Neural cell (in vitro differentiated cells): ENCODE data around the gene STPG4. TPM values are rescaled to one million over a fixed set of nuclear protein-coding genes. Genes with fewer than 3 reads are reported as not detected.
"Not testable (repeated sequence)": the region's sequence is repeated elsewhere in the genome, so short reads cannot be mapped to it uniquely, and the experiment has no call there.

Source experiments
- H2AFZ ChIP-seq: fragments of 200-600, 300-800 bp; sonication (generic), shearing (Covaris generic); 2 replicates; pipeline ENCODE4 v1.6.0; 2014; ENCODE audit warnings: low read depth, mild to moderate bottlenecking, antibody characterized with exemption, low read length, moderate library complexity
- H3F3A ChIP-seq: fragments of 200-600 bp; shearing (Covaris generic); 2 replicates; pipeline ENCODE4 v1.6.1; 2016; ENCODE audit warnings: mild to moderate bottlenecking, moderate library complexity, mixed read lengths, antibody characterized with exemption, low read length; ENCODE audit not compliant: insufficient read depth, poor library complexity, severe bottlenecking
- H3K27ac ChIP-seq: fragments of 200-600, 300-800 bp; sonication (generic), shearing (Covaris generic); 2 replicates; pipeline ENCODE4 v1.5.1; 2014; ENCODE audit warnings: mild to moderate bottlenecking, low read length, moderate library complexity
- H3K27me3 ChIP-seq: fragments of 300-800, 200-600 bp; sonication (generic), shearing (Covaris generic); 2 replicates; pipeline ENCODE4 v1.6.0; 2014; ENCODE audit warnings: mild to moderate bottlenecking, low read depth, low read length, moderate library complexity; ENCODE audit not compliant: insufficient read depth
- H3K36me3 ChIP-seq: fragments of 300-800, 200-600 bp; sonication (generic), shearing (Covaris generic); 2 replicates; pipeline ENCODE4 v1.5.1; 2014; ENCODE audit warnings: mild to moderate bottlenecking, antibody characterized with exemption, low read length, moderate library complexity; ENCODE audit not compliant: insufficient read depth
- H3K4me2 ChIP-seq: fragments of 300-800, 200-600 bp; sonication (generic), shearing (Covaris generic); 2 replicates; pipeline ENCODE4 v1.6.0; 2014; ENCODE audit warnings: mild to moderate bottlenecking, low read length
- H3K4me3 ChIP-seq: fragments of 300-800, 200-600 bp; sonication (generic), shearing (Covaris generic); 2 replicates; pipeline ENCODE4 v1.5.1; 2014; ENCODE audit warnings: mild to moderate bottlenecking, low read length, moderate library complexity
- H3K79me2 ChIP-seq: fragments of 200-600 bp; shearing (Covaris generic); replicated peaks from 2 replicates; pipeline ENCODE4 v1.6.0; 2014; ENCODE audit warnings: mild to moderate bottlenecking, low read length, moderate library complexity; ENCODE audit not compliant: insufficient read depth
- H3K9ac ChIP-seq: fragments of 300-800, 200-600 bp; sonication (generic), shearing (Covaris generic); 2 replicates; pipeline ENCODE4 v1.6.1; 2016; ENCODE audit warnings: mild to moderate bottlenecking, low read length, mixed read lengths
- H3K9me2 ChIP-seq: fragments of 200-600 bp; shearing (Covaris generic); 2 replicates; pipeline ENCODE4 v1.6.1; 2016; ENCODE audit warnings: mild to moderate bottlenecking, low read length, mixed read lengths; ENCODE audit not compliant: insufficient read depth
- H3K9me3 ChIP-seq: fragments of 200-600, 300-800 bp; sonication (generic), shearing (Covaris generic); 2 replicates; pipeline ENCODE4 v1.6.1; 2016; ENCODE audit warnings: mild to moderate bottlenecking, mixed run types, low read length, moderate library complexity, mixed read lengths
- H4K20me1 ChIP-seq: fragments of 200-600 bp; shearing (Covaris generic); 2 replicates; pipeline ENCODE4 v1.6.1; 2016; ENCODE audit warnings: mild to moderate bottlenecking, mixed run types; ENCODE audit not compliant: insufficient read depth
- CTCF ChIP-seq: fragments of 450-650 bp; IDR thresholded peaks from 2 replicates; pipeline ENCODE4 v1.5.1; 2014; ENCODE audit warnings: antibody characterized with exemption, mild to moderate bottlenecking, moderate library complexity; ENCODE audit not compliant: poor library complexity, severe bottlenecking
- EP300 ChIP-seq: fragments of 450-650 bp; conservative IDR thresholded peaks from 2 replicates; pipeline ENCODE4 v1.6.1; 2014; ENCODE audit warnings: antibody characterized with exemption, mild to moderate bottlenecking, moderate library complexity; ENCODE audit not compliant: poor library complexity, severe bottlenecking
- EZH2 ChIP-seq: fragments of 200-600, 300-800 bp; shearing (Covaris generic), sonication (generic); IDR thresholded peaks from 2 replicates; pipeline ENCODE4 v1.6.1; 2014; ENCODE audit warnings: antibody characterized with exemption, low read length, borderline replicate concordance, mild to moderate bottlenecking; ENCODE audit not compliant: insufficient read depth, poor library complexity, severe bottlenecking
- MXI1 ChIP-seq: fragments of 450-650 bp; conservative IDR thresholded peaks from 2 replicates; pipeline ENCODE4 v1.6.1; 2014; ENCODE audit warnings: antibody characterized with exemption, mild to moderate bottlenecking; ENCODE audit not compliant: poor library complexity, severe bottlenecking
- POLR2AphosphoS5 ChIP-seq: IDR thresholded peaks from 2 replicates; pipeline ENCODE4 v1.6.1; 2012
- RAD21 ChIP-seq: fragments of 450-650 bp; conservative IDR thresholded peaks from 2 replicates; pipeline ENCODE4 v1.6.1; 2014; ENCODE audit warnings: antibody characterized with exemption, mild to moderate bottlenecking, moderate library complexity
- REST ChIP-seq: IDR thresholded peaks from 2 replicates; pipeline ENCODE4 v1.6.1; 2012; ENCODE audit warnings: borderline replicate concordance
- SMC3 ChIP-seq: fragments of 450-650 bp; conservative IDR thresholded peaks from 2 replicates; pipeline ENCODE4 v1.6.1; 2014; ENCODE audit warnings: antibody characterized with exemption, mild to moderate bottlenecking, moderate library complexity; ENCODE audit not compliant: poor library complexity
- TAF1 ChIP-seq: IDR thresholded peaks from 2 replicates; pipeline ENCODE4 v1.6.1; 2012; ENCODE audit warnings: low read depth
- polyA plus RNA-seq: library from polyadenylated mRNA; depleted of rRNA; stranded (reverse); fragments of >200 nt; gene quantifications from 2 replicates; pipeline ENCODE4 v1.2.3, GENCODE V29; 2014

The STPG4 gene
- polyA plus RNA-seq, 1 donor from 2014 or later = not detected

GRCh38 chr2:47109680-47110079 lies 45.4 kb downstream of the STPG4 start:
- H3K9me2 ChIP-seq = no peaks in the 10 kb centered on the region
- no peak overlapping the region for H3K4me3 ChIP-seq
- no peak overlapping the region for H2AFZ ChIP-seq
- H3K9me3 ChIP-seq = no peaks in the 10 kb centered on the region
- H3K79me2 ChIP-seq = no peaks in the 10 kb centered on the region
- H4K20me1 ChIP-seq = no peaks in the 10 kb centered on the region
- no peak overlapping the region for H3K4me2 ChIP-seq
- no peak for TF ChIP-seq CTCF
- no peak for TF ChIP-seq TAF1
- no peak for TF ChIP-seq EP300
- TF ChIP-seq POLR2AphosphoS5 = no peak
- H3K27me3 ChIP-seq = no peaks in the 10 kb centered on the region
- no peak overlapping the region for H3K27ac ChIP-seq
- H3K9ac ChIP-seq = no peak overlapping the region
- H3F3A ChIP-seq = no peaks in the 10 kb centered on the region
- no peaks in the 10 kb centered on the region for H3K36me3 ChIP-seq

DNA sequence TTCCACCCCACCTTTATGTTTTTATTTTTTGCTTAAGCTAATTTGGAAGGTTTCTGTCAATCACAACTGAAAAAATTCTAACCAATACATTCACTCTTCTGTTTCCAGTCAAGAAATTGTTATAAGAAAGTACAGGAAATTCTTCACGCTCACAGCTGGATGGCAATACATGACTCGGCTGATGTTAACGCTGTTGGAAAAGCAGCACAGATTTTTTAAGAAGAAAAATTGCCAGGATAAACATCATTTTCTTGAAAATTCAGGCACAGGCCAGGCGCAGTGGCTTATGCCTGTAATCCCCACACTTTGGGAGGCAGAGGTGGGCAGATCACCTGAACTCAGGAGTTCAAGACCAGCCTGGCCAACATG lies 46.1 kb downstream of the STPG4 start:
- H2AFZ ChIP-seq = no peak overlapping the region
- H3K27ac ChIP-seq = no peak overlapping the region
- H4K20me1 ChIP-seq = no peaks in the 10 kb centered on the region
- no peaks in the 10 kb centered on the region for H3K9me2 ChIP-seq
- no peak overlapping the region for H3K4me3 ChIP-seq
- H3F3A ChIP-seq = no peaks in the 10 kb centered on the region
- no peaks in the 10 kb centered on the region for H3K36me3 ChIP-seq
- no peak for TF ChIP-seq REST
- no peak for TF ChIP-seq EP300
- no peak for TF ChIP-seq RAD21
- no peak for TF ChIP-seq EZH2
- no peak for TF ChIP-seq MXI1
- TF ChIP-seq TAF1 = no peak
- TF ChIP-seq POLR2AphosphoS5 = no peak
- no peak for TF ChIP-seq SMC3
- TF ChIP-seq CTCF = no peak
- H3K9me3 ChIP-seq = no peaks in the 10 kb centered on the region
- no peak overlapping the region for H3K9ac ChIP-seq
- no peak overlapping the region for H3K4me2 ChIP-seq
- H3K27me3 ChIP-seq = no peaks in the 10 kb centered on the region
- no peaks in the 10 kb centered on the region for H3K79me2 ChIP-seq

DNA sequence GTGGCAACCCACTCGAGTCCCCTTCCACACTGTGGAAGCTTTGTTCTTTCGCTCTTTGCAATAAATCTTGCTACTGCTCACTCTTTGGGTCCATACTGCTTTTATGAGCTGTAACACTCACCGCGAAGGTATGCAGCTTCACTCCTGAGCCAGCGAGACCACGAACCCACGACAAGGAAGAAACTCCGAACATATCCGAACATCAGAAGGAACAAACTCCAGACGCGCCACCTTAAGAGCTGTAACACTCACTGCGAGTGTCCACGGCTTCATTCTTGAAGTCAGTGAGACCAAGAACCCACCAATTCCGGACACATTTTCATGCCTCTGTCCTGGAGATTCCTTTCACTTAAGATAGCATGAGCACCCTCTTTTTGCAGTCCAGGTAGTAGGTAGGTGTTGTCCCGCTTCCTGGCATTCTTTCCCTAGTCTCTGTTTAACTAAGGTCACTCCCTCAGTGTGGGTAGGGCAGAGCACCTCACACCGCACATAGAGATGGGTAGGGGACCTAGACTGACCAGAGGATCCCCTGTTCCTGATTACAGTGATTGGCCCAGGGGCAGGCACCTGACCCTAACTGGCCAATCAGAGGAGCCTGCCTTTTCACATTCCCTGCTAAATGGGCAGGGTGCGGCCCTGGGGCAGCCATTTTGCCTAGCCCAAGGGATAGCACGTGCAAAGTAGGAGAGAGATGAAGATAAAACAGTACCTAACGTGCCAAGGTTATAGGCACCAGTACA lies 46.7 kb downstream of the STPG4 start:
- H3K27me3 ChIP-seq, H3K9ac ChIP-seq, H4K20me1 ChIP-seq, H3K4me2 ChIP-seq, H3F3A ChIP-seq, H3K79me2 ChIP-seq, H3K4me3 ChIP-seq, H3K27ac ChIP-seq, H2AFZ ChIP-seq, H3K9me3 ChIP-seq, H3K36me3 ChIP-seq, H3K9me2 ChIP-seq: not testable (repeated sequence)

DNA sequence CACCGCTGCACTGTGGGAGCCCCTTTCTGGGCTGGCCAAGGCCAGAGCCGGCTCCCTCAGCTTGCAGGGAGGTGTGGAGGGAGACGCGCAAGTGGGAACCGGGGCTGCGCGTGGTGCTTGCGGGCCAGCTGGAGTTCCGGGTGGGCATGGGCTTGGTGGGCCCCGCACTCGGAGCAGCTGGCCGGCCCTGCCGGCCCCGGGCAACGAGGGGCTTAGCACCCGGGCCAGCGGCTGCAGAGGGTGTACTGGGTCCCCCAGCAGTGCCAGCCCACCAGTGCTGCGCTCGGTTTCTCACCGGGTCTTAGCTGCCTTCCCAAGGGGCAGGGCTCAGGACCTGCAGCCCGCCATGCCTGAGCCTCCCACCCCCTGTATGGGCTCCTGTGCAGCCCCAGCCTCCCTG lies 47.9 kb downstream of the STPG4 start:
- not testable (repeated sequence) for H3F3A ChIP-seq, H3K79me2 ChIP-seq, H3K36me3 ChIP-seq, H3K9me2 ChIP-seq, H3K4me2 ChIP-seq, H3K27ac ChIP-seq, H3K4me3 ChIP-seq, H3K9me3 ChIP-seq, H4K20me1 ChIP-seq, H3K27me3 ChIP-seq, H2AFZ ChIP-seq, H3K9ac ChIP-seq
